LNCAP (cell line): ENCODE results near the gene PPP4R2.

Experiments used
- TF ChIP-seq, protein P1 (sequence below): fragments of 450-650 bp; IDR thresholded peaks from 2 replicates; pipeline ENCODE4 v1.5.1; 2017; ENCODE audit warnings: mild to moderate bottlenecking

PPP4R2 gene

DNA sequence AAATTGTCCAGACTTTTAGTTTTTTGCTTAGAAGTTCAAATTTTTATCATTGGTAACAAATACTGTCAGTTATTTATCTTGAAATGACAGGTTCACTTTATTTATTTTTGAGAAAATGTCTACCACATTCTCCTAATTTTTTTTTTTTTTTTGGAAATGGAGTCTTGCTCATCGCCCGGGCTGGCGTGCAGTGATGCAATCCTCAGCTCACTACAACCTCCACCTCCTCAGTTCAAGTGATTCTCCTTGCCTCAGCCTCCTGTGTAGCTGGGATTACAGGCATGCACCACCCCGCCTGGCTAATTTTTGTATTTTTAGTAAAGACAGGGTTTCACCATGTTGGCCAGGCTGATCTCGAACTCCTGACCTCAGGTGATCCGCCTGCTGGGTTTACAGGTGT, 48.8 kb downstream of the PPP4R2 start:
- TF ChIP-seq, protein P1, sequence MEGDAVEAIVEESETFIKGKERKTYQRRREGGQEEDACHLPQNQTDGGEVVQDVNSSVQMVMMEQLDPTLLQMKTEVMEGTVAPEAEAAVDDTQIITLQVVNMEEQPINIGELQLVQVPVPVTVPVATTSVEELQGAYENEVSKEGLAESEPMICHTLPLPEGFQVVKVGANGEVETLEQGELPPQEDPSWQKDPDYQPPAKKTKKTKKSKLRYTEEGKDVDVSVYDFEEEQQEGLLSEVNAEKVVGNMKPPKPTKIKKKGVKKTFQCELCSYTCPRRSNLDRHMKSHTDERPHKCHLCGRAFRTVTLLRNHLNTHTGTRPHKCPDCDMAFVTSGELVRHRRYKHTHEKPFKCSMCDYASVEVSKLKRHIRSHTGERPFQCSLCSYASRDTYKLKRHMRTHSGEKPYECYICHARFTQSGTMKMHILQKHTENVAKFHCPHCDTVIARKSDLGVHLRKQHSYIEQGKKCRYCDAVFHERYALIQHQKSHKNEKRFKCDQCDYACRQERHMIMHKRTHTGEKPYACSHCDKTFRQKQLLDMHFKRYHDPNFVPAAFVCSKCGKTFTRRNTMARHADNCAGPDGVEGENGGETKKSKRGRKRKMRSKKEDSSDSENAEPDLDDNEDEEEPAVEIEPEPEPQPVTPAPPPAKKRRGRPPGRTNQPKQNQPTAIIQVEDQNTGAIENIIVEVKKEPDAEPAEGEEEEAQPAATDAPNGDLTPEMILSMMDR: no peak

DNA sequence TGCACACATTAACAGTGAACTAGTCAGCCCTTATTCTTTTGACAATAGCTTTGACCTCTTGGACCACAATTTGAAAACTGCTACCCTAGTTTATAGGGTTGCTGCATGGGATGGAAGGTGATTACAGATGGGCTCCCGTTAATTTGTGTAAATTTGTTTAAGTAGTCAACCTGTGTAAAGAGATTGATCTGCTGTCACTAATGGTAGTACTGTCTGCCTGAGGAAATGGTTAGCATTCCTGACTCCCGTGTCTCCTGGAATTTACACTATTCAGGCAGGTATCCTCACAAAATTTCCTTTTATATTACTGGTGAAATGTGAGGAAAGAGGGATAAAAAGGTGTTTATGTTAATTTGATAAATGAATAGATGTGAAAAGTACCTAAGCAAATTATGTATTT, 49.6 kb downstream of the PPP4R2 start:
- TF ChIP-seq, protein P1: no peak

DNA sequence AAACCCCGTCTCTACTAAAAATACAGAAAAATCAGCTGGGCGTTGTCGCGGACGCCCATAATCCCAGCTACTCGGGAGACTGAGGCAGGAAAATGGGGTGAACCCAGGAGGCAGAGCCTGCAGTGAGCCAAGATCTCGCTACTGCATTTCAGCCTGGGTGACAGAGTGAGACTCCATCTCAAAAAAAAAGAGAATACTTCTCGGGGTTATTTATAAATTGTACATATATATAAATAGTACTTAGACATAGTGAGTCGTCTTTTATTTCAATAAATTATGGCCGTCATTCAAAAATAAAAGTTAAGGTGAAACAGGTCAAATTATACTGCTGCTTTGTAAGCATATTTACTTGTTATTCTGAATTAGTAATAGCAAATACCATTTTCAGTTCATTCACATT, 52.7 kb downstream of the PPP4R2 start:
- TF ChIP-seq, protein P1: no peak

DNA sequence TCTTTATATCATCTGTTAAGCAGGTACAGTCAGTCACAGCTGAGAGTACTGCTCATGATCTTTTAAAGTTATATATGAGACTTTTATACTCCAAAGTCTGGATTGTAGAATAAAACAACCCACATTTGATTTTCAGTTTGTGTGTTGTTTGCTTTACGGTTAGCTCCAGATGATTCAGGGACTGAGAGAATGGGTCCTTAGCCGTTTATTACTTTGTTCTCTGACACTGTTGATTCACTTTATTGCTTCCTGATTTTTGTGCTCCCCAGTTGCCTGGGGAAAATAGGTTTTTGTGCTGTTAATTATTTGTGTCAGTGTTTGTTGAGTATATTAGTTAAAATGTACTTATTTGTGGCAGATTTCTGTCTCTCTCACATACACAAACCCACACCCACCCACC, 56.2 kb downstream of the PPP4R2 start:
- TF ChIP-seq, protein P1: no peak

DNA sequence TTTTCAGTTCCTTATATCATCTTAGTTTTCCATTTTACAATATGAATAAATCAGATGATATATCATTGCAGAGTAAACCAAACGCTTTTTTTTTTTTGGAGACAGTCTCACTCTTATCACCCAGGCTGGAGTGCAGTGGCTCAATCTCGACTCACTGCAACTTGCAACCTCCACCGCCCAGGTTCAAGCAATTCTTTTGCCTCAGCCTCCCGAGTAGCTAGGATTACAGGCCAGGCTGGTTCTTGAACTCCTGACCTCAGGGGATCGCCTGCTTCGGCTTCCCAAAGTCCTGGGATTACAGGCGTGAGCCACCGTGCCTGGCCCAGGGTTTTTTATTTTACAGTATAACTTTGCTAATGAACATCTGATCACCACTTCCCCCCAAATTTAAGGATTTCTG, 59.0 kb downstream of the PPP4R2 start:
- TF ChIP-seq, protein P1: no peak

DNA sequence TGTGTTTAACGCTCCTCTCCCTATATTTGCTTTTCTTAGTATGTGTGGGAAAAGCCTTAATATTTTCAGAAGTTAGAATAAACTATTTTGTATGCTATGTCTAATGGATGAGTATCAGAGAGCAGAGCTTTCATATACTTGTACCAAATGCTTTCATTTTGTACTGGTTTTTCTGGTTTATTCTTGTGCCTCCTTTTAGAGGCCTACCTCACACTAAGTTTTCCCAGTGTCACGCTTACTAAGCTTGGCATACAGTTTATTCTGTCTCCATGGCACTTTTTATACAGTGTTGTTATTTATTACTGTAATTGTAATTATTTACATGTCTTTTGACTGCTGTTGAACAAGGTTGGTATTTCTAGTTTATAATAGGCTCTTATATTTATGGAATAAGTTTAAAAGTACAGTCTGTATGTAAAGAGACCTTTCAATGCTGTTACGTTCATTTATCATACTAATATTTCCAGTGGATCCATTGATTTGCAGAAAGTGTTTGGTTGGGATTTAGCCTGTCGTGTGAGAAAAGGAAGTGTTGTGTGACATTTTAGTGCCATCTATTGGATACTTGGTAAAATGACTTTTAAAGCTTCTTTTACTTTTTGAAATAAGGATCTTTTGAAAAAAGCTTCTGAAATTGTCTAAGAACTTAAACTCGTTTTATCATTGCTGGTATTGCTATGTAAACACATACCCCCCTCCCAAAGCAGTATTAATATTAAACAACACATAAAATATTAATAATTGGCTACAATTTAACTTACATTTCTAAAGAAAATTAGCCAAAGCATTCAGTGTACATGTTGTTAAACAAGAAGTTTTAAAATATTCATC, 59.6 kb downstream of the PPP4R2 start:
- TF ChIP-seq, protein P1: peak; percentile 56

DNA sequence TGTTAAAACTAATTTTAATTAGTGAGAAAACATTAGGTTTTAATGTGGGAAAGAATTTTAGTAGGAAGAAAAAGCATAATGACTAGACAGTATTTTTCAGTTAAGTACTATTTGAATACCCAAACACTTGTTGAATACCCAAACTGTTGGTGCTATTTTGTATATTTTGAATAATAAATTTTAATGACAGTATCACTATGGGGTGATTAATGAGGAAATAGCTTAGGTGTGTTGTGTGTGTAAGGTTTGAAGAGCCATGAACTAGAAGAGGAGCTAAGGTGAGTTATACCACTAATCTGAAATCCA, 60.2 kb downstream of the PPP4R2 start:
- TF ChIP-seq, protein P1: no peak

DNA sequence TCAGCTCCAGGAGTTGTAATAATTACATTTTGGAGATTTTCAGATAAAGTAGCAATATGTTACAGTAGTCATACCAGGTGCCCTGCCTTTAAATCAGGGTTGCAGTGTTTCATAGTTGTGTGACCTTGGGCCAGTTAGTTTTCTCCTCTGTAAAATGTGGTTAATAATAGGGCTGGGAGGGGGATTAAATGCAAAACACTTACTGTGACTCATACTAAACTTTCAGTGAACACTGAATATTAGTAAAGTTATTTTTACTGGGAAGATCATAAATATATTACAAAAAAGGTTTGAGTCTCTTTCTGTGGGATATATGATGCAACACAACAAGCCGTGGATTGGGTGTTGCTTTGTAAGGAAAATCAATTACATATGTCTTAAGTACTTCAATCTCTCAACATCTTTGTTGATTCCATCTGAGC, 63.7 kb downstream of the PPP4R2 start:
- TF ChIP-seq, protein P1: no peak
